Activated CD8-positive, alpha-beta memory T cell treated with anti-CD3 and anti-CD28 coated beads for 4 hours (primary cell): ENCODE data around the gene ENKD1.

Experiments used
- DNase-seq, 2 donors: peaks; one replicate each; pipeline ENCODE4 v3.0.0-alpha.2; 2020; ENCODE audit warnings: low read depth in 2 of 2

The ENKD1 gene

DNA sequence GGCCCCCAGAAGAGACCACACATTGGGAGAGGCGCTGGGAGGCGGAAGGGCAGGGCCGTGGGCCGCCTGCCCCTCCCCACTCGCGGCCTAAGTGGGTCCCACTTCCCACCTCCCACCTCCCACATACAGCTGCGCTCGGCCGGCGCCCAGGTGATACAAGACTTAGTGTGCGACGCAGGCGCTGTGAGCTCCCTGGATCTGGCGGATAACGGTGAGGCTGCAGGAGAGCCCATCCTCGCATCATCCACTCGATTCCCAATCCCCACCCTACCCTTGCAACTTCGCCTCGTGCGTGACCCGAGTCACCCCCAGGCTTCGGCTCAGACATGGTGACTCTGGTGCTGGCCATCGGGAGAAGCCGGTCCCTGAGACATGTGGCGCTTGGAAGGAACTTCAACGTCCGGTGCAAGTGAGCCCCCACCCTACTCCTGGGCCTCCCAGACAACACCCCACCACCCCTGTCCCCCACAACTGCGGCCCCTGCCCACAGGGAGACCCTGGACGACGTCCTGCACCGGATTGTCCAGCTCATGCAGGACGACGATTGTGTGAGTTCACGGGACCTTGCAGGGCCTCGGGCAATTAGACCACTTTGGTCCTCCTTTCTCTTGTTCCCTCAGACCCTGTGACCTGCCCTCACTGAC is 17.7 kb downstream of the ENKD1 start:
- no peak for DNase-seq

DNA sequence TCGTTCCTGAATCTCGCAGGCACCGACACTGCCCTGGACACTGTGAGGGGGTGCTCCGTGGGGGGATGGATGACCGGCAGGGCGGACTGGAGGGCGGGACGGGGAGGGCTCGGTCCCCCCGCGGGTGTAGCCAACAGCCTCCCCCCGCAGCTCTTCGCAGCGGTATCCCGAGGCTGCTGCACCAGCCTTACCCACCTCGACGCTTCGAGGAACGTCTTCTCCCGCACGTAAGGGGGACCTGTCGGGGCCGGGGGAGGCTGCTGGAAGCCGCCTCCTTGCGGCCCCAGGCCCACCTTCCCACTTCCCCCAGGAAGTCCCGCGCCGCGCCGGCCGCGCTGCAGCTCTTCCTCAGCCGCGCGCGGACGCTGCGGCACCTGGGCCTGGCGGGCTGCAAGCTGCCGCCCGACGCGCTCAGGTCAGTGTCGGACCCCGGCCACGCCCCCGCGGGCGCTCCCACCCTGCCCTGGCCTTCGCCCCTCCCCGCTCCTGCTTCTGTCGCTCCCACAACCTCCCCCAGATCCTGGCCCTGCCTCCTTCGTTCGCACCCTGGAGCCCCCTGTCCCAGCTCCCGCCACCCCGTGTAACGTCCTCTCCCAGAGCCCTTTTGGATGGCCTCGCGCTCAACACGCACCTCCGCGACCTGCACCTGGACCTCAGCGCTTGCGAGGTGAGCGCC is 18.3 kb downstream of the ENKD1 start:
- DNase-seq: no peak

DNA sequence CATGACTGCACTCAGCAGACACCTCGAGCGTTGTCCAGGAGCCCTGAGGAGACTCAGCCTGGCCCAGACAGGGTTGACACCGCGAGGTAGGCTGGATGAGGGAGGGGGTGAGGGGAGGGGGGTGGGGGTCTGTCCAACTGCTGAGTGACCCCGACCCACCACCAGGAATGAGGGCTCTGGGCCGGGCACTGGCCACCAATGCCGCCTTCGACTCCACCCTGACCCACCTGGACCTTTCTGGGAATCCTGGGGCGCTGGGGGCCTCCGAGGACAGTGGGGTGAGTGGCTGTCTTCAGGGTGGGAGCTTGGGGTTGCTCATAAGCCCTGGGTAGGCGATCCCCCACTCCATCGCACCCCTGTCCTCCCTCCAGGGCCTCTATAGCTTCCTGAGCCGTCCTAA is 18.9 kb downstream of the ENKD1 start:
- DNase-seq: no peak

DNA sequence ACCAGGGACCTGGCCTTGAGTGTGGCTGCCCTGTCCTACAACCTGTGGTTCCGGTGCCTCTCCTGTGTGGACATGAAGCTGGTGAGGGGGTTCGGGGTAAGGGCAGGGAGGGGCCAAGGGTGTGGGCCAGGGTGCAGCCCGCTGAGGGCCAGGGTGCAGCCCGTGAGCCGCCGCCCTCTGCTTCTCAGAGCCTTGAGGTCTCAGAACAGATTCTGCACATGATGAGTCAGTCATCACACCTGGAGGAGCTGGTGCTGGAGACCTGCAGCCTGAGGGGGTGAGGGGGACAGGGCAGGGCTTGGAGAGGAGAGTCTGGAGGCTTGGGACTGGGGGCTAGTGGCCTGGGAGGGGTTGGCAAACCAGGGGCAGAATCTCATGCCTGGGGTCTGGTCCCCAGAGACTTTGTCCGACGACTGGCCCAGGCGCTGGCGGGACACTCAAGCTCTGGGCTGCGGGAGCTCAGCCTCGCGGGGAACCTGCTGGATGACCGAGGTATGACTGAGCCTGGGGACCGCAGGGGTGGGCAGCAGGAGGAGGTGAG is 19.4 kb downstream of the ENKD1 start:
- no peak for DNase-seq

DNA sequence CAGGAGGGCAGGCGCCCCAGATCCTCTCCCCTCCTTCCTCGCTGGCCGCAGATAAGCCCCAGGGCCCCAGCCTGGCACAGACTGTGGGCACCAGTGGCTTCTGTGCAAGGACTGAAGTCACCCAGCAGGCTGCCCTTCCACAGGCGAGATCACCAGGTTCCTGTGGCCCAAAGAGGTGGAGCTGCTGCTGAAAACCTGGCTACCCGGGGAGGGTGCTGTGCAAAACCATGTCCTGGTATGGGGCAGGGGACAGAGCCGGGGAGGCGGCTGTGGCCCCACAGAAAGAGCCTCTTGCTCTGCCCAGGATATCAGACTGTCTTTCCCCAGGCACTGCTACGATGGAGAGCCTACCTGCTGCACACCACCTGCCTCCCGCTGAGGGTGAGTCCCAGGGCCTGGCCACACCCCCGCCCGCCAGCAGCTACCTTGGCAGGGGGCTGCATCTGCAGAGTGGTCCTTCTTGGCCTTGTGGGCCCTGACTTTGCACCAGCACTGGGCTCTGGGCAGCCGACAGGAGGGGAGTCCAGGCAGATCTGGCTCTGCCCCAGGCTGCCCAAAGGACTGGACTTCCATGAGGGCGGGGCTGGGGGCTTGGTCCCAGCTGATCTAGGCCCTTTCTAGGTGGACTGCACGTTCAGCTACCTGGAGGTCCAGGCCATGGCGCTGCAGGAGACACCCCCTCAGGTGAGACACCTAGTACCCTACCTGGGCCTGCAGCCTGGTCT is 21.0 kb downstream of the ENKD1 start:
- DNase-seq: no peak

DNA sequence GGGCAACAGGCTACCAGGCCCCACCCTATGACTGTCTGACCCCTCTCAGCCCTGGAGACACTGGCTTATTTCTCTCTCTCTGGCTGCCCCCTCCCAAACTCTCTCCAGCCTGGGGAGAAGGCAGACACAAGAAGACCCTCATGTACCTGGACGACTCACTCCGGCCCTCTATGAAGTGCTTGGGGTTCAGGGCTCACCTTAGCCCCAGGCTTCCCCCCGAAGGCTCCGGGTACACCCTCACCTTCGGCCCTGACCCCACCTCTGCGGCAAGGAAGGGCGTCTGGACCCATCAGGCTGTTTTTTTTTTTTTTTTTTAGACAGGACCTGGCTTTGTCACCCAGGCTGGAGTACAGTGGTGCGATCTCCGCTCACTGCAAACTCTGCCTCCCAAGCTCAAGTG is 22.5 kb downstream of the ENKD1 start:
- no peak for DNase-seq

DNA sequence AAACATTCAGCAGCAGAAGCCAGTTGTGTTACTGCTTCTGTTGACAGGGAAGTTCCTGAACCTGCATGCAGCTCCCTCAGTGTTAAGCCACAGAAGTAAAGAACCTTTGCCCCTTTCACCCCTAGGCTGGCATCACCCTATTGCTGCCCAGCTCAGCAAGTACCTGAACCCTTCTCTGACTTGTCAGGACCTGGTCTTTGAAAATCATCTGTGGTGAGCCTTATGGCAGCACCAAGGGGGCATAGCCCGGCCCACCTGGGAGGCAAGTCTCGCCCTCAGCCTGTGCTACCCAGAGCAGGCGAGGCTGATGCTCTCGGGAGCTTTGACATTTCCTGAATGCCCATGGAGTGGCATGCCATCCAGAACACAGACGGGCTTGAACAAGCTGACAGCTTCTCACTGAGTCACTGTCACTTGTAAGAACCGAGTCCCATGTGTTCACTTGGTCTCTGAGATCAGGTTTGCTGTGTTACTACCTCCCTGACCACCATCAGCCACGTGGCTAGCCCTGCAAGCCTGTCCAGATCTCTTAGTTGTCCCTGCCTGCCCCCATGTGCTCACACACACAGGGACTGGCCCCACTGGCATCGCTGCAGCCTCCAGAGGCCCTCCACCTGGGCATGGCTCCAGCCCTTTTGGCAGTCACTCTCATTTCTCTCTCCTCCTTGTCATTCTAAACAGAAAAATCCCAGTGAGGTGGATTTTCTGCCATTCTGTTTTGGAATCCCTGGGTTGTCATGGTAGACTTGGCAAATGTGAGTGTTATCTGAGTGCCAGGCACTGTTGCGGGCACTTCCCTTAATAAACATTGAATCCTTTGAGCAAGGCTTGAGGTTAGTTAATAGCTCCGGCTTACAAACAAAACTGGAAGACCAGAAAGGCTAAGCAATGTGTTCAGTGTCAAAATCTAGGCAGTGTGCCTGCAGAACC is 24.5 kb downstream of the ENKD1 start:
- no peak for DNase-seq

DNA sequence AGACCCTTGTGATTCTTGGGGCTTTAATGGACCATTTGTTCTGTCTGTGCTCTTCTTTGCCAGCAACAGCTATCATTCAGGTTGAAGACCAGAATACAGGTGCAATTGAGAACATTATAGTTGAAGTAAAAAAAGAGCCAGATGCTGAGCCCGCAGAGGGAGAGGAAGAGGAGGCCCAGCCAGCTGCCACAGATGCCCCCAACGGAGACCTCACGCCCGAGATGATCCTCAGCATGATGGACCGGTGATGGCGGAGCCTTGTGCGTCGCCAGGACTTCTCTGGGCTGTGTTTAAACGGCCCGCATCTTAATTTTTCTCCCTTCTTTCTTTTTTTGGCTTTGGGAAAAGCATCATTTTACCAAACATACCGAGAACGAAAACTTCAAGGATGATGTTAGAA is 28.9 kb downstream of the ENKD1 start:
- DNase-seq: no peak

DNA sequence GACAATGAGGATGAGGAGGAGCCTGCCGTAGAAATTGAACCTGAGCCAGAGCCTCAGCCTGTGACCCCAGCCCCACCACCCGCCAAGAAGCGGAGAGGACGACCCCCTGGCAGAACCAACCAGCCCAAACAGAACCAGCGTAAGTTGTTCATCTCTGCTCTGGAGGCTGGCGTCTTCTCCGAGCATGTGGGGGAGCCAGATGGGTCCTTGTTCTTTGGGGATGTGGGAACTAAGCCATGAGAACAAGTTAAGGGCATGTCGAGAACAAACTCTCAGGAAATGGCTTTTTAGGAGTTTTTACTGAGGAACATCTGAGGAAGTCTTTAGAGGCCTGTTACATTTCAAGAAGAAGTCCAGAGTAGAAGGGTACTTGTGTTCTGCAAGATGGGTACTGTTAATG is 29.8 kb downstream of the ENKD1 start:
- DNase-seq: no peak

DNA sequence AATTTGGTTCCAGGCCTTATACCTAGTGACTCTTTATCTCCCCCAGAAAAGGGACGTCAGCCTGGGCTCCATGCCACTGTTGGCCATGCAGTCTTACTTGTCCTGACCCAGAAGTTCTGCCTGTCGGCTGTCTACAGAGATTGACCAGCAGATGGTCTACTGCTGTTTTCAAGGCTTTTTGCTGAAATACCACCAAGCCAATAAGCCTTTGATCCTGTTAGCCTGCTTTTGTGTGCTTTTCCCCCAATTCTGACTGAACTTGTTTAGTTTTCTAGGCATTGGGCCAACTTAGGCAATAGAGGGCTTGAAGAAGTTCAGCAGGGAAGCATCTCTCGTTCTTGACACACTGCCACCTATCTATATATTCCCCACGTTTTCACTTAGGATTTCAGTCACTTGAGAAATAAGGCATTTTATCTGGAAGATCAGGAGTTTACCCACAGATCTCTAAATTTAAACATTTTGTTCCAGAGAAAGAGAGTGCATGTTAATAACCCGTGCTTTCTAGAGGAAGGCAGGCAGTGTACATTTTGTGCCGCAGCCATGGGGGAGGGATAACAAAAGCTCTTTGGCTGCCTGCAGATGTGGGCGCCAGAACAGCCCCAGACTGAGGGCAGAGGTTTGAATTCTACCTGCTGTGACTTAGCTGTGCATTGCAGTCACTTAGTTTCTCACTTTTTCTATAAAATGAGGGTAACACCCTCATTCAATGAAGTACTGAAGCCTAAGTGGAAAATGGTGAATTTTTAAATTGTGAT is 34.0 kb downstream of the ENKD1 start:
- no peak for DNase-seq

DNA sequence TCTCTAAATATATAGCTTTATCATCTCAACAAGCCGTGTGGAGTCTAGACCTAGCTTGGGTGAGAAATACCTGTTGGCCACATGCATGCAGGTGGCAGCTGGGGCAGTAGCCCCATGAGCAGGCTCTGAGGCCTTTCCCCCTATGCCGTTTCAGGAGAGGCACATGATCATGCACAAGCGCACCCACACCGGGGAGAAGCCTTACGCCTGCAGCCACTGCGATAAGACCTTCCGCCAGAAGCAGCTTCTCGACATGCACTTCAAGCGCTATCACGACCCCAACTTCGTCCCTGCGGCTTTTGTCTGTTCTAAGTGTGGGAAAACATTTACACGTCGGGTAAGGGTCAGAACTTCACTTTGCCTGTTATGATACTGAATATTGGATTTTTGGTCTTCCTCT is 38.3 kb downstream of the ENKD1 start:
- no peak for DNase-seq

DNA sequence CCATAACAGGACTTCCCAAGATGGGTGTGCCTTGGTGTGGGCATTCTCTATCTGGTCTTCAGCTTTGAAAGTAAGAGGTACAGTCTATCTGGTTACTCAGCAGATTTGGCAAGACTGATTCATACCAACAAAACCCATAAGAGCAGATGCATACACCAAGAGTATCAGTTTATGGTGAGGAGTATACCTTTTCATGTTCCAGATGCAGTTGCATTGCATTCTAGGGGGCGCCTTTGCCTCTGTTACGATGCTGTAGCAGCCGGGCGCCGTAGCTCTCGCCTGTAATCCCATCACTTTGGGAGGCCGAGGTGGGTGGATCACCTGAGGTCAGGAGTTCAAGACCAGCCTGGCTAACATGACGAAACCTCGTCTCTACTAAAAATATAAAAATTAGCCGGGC is 52.7 kb downstream of the ENKD1 start:
- DNase-seq: no peak
